NCI-H2227 treated with DMSO at 0.1 percent for 48 hours (cell line): ENCODE data around the gene SNX33.
"Not testable (repeated sequence)": the region's sequence is repeated elsewhere in the genome, so short reads cannot be mapped to it uniquely, and the experiment has no call there.

Experiments used
- DNase-seq: peaks from one replicate; lab custom pipeline; 2025; lab: John Stamatoyannopoulos, UW

The SNX33 gene

GRCh38 chr15:75699961-75700874 is 52.5 kb downstream of the SNX33 start:
- not testable (repeated sequence) for DNase-seq

GRCh38 chr15:75701071-75702003 is 53.6 kb downstream of the SNX33 start:
- not testable (repeated sequence) for DNase-seq

GRCh38 chr15:75702436-75702835 is 54.7 kb downstream of the SNX33 start:
- DNase-seq = no peak

GRCh38 chr15:75703440-75704262 is 55.9 kb downstream of the SNX33 start:
- not testable (repeated sequence) for DNase-seq

GRCh38 chr15:75704263-75704615 is 56.5 kb downstream of the SNX33 start:
- DNase-seq = no peak

- DNase-seq = no peak
Measured at GRCh38 chr15:75704618-75705017, 56.9 kb downstream of the SNX33 start.

- not testable (repeated sequence) for DNase-seq
Measured at GRCh38 chr15:75705375-75705774, 57.7 kb downstream of the SNX33 start.

- no peak for DNase-seq
Measured at GRCh38 chr15:75705854-75706681, 58.4 kb downstream of the SNX33 start.

GRCh38 chr15:75706682-75706954 is 58.9 kb downstream of the SNX33 start:
- DNase-seq = no peak

GRCh38 chr15:75709458-75709857 is 61.7 kb downstream of the SNX33 start:
- DNase-seq = not testable (repeated sequence)

- DNase-seq = not testable (repeated sequence)
Measured at GRCh38 chr15:75710874-75711273, 63.2 kb downstream of the SNX33 start.

GRCh38 chr15:75711495-75711894 is 63.8 kb downstream of the SNX33 start:
- DNase-seq = not testable (repeated sequence)
